ENCODE data around the gene IL1R1.

GRCh38 chr2:102110171-102110570 lies 32.4 kb upstream of the IL1R1 start:
- no peak for TF ChIP-seq EZH2 (IDR thresholded peaks at IDR 0.05; ENCODE audit: borderline replicate concordance, low read length)
- no peak for TF ChIP-seq CTCF (conservative IDR thresholded peaks at IDR 0.05 in 1 of 2, IDR thresholded peaks at IDR 0.05 in 1 of 2; ENCODE audit: extremely low read depth in 1 of 2, insufficient read depth in 1 of 2, low read depth in 1 of 2, low read length in 2 of 2)
